ENCODE results near the gene ZBTB11.
"Not testable (repeated sequence)": the region's sequence is repeated elsewhere in the genome, so short reads cannot be mapped to it uniquely, and the experiment has no call there.

Gene ZBTB11

DNA sequence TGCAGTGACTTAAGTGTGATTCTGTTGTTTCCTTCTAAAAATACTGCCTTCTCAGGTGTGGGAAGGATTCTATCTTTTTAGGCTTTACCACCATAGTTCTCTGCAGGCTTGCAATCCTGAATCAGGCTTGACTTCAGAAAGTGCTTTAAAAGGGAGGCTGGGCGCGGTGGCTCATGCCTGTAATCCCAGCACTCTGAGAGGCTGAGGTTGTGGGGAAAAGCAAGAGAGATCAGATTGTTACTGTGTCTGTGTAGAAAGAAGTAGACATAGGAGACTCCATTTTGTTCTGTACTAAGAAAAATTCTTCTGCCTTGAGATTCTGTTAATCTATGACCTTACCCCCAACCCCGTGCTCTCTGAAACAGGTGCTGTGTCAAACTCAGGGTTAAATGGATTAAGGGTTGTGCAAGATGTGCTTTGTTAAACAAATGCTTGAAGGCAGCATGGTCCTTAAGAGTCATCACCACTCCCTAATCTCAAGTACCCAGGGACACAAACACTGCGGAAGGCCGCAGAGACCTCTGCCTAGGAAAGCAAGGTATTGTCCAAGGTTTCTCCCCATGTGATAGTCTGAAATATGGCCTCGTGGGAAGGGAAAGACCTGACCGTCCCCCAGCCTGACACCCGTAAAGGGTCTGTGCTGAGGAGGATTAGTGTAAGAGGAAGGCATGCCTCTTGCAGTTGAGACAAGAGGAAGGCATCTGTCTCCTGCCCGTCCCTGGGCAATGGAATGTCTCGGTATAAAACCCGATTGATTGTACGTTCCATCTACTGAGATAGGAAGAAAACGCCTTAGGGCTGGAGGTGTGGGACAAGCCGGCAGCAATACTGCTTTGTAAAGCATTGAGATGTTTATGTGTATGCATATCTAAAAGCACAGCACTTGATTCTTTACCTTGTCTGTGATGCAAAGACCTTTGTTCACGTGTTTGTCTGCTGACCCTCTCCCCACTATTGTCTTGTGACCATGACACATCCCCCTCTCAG is 15.0 kb upstream of the ZBTB11 start:
- DNase-seq (ENCODE audit: low read depth in 2 of 2): not testable (repeated sequence)

DNA sequence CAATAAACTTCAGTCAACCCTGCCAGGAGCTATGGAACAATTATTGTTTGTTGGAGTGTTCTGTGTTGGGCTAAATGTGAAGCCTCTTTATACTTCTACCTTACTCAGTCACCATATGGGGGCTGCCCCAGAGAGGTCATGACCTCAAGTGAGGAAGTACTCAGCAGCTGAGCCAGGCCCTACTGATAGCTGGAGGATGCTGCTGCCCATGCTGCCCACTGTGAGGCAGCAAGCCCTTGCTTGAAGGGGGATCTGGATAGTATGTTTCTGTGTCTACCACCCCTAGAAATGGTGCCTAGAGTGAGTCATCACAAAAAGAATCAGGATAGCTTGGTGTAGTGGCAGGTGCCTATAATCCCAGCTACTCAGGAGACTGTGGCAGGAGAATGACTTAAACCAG is 14.0 kb upstream of the ZBTB11 start:
- DNase-seq (ENCODE audit: low read depth in 2 of 2): no peak

DNA sequence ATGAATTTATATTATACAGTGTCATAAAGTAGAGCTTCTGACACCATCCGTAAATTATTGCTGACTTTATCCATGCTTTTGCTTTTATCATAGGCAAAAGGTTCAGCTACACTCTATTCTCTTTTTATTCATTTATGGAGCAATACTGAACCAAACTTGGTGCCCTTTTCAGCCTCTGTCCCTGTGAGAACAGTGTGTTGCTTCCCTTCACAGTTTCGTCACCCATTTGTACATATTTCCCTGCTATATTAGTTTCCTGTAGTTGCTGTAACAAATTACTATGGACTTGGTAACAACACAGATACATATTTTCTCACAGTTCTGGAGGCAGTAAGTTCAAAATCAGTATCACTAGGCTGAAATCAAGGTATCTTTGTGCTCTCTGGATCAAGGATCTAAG is 12.4 kb upstream of the ZBTB11 start:
- no peak for DNase-seq (ENCODE audit: low read depth in 2 of 2)

DNA sequence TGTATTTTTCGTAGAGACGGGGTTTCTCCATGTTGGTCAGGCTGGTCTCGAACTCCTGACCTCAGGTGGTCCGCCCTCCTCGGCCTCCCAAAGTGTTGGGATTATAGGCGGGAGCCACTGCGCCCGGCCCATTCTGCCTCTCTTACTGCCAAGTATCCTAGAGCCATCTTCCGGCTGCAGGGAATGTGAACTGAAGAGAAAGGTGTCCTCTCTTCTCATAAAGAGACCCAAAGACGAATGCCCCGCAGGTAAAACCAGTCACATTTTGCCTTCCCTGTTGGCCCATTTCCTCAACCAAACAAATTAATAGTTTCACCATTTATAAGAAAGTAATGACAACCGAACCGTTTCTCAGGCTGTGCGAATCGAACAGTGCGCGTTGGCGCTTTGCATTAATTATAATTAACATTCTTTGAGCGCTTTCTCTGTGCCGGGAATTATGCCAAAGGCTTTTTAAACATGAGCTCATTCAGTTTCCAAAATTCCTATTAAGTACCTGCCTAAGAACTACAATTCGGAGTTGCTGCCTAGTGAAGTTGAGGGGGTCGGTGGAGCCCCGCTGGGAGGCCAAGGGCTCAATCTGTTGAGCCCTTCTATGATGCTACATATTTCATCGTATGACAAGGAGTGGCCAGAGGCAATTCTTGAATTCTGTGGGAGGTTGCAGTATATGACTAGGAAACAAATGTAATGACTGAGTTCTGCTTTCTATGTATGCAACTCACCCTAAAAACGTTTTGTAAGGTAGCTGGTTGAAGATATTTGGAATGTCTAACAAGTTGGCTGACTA is 10.4 kb upstream of the ZBTB11 start:
- DNase-seq (ENCODE audit: low read depth in 2 of 2): no peak

DNA sequence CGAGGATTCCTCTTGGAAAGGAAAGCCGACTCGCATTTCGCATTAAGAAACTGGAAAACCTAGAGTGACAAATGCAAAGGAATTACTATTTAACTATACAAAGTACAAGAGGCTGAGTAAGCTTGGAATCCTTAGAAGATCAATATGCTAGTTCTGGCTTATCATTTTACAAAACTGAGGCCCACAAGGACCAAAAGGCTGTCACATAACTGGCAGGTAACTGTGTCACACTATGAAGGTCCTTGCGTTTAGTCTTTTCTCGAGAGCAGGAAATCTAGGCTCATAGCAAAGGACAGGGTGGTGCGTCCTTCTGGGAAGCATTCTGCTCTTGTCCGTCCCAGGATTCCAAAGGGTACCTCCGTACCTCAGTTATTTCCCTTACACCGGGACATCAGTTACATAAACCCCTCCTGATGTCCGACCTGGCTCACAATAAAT is 9.0 kb upstream of the ZBTB11 start:
- no peak for DNase-seq (ENCODE audit: low read depth in 2 of 2)

DNA sequence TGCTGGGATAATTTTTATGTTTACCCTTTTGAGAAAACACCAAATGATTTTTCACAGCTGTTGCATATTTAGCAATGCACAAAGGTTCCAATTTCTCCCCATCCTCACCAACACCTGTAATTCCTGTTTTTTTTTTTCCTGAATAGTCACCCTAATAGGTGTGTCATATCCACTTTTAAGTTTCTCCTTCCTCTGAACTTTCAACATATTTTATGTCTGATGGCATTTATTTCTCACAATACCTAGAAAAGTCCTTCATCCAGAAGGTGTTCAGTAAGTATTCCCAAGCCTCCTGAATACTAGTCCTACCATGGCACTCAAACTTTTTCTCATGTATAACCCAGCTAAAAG is 8.1 kb upstream of the ZBTB11 start:
- no peak for DNase-seq (ENCODE audit: low read depth in 2 of 2)

DNA sequence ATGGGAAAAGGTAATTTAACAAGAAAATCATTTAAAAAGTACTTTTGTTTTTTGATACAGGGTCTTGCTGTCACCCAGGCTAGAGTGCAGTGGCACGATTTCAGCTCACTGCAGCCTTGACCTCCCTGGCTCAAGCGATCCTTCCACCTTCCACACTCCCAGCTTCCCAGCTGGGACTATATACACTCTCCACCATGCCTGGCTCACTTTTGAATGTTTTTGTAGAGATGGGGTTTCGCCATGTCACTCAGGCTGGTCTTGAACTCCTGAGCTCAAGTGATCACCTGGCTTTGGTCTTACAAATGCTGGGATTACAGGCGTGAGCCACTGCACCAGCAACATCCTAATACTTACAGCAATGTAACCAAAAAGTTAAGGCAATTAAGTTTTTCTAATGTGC is 3.5 kb upstream of the ZBTB11 start:
- no peak for DNase-seq (ENCODE audit: low read depth in 2 of 2)

DNA sequence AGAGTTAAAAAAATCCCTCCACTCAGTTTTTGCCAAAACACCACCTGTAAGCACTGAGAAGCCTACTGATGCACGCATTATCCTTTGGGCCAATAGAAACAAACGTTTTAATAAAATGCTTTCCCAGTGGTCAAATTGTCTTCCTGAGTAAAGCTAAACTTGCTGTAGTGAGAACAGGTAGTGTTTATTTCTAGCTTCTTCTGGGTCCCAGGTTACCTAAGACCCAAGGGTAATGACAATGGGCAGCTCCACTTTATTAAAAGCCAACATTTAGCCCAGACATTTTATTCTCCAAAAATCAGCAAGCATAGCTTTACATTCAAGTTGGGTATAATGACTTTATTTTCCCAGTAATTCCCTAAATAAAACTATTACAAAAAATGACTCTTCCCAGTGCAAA is 1.9 kb upstream of the ZBTB11 start:
- not testable (repeated sequence) for DNase-seq (ENCODE audit: low read depth in 2 of 2)

DNA sequence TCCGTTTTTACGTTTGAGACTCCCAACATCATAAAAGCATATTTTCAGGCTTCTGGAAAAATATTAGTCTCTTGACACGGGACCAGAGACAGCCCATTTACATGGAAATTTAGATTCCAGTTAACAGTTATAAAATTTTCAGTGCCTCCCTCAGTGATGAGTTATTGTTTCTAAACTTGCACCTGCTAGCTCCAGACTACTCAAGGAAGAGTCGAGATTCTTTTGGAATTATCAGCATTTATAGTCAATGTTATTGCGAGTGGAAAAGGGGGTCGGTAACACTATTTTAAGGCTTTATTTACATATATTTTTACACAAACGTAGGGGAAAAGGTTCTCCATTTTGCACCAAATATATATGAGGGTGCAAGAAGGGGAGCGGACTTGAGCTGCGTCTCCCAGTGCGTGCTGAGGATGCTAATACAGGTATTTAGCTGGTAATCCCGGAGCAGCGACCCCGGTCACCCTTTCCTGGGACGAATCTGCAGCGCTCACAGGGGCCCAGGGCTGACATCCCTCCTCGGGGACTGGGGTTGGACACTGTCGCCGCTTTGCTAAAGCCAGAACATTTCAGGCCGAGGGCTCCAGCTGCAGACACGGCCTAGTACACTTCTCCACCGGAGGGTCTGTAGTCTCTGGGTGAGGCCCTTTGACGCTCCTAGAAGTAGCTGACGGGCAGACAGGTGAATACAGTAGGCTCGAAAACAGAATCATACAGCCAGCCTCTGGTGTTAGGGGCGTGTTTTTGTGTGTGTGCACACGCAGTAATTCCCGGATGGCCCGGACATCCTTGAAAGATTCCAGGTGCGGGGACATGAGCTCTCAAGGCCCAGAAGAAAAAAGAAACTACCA is 729 bp upstream of the ZBTB11 start:
- DNase-seq (ENCODE audit: low read depth in 2 of 2): no peak

DNA sequence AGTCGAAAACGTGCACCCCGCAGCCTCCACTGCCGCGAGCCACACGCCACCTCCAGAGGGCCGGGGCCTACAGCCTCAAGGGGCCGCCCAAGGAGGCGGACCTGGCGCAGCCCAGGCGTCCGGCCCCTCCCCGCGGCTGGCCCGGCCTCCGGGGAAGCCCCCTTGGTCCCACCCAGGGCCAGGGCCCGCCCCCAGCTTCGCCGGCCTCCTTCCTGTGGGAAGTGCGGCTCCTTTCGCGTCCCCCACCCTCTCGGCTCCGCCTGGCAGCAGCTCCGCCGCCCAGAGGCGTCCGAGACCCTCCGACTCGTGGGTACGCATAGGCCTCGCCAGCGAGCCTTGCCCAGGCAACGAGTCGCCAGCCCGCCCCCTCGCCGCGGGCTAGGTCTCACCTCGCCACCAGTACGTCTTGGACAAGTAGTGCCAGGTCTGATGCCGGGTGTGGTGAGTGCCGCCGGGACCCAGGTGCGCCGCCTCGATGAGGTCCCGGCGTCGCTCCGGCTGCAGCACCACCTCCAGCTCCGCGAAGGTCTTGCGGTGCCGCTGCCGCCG is 642 bp downstream of the ZBTB11 start:
- DNase-seq (ENCODE audit: low read depth in 2 of 2): peak; percentile 90 to 92

DNA sequence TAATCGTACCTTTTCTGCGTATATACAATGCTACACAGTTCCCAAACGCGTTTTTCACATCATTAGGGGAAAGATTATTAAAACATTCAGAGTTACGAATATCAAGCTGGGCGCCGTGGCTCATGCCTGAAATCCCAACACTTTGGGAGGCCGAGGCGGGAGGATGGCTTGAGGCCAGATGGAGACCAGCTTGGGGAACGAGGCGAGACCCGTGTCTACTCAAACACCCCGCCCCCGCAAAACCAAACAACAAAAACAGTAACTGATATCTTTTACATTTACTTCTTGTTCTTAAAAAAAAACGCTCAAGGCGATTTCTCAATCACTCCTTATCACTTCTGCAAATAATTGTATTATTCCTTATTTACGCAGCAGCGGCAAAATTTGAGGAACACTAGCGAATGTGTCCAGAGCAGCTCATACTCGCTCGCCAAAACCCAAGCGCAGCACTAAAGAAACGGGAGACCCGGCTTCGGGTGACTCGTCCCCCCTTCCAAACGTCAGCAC is 1.2 kb downstream of the ZBTB11 start:
- no peak for DNase-seq (ENCODE audit: low read depth in 2 of 2)

DNA sequence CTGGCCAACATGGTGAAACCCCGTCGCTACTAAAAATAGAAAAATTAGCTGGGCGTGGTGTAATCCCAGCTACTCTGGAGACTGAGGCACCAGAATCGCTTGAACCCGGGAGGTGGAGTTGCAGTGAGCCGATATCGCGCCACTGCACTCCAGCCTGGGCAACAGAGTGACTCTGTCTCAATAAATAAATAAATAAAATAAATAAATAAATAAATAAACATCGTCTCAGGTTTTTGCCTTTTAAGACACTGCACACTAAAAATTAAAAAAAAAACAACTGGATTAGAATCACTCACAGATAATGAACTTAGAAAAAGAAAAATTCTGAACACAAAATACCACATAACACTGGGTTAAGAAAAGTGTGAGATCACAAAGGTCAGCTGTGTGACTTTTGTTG is 2.4 kb downstream of the ZBTB11 start:
- no peak for DNase-seq (ENCODE audit: low read depth in 2 of 2)

DNA sequence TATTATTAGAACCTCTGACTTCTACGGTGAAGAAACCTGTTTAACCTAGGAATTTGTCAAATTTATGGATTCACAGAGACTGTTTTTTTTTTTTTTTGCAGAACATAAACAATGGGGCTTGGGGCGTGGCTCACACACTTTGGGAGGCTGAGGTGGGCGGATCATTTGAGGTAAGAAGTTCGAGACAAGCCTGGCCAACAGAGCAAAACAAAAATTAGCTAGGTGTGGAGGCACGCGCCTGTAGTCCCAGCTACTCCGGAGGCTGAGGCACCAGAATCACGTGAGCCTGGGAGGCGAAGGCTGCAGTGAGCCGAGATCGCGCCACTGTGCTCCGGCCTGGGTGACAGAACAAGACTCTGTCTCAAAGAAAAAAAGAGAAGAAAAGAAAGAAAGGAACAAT is 3.0 kb downstream of the ZBTB11 start:
- DNase-seq (ENCODE audit: low read depth in 2 of 2): no peak

DNA sequence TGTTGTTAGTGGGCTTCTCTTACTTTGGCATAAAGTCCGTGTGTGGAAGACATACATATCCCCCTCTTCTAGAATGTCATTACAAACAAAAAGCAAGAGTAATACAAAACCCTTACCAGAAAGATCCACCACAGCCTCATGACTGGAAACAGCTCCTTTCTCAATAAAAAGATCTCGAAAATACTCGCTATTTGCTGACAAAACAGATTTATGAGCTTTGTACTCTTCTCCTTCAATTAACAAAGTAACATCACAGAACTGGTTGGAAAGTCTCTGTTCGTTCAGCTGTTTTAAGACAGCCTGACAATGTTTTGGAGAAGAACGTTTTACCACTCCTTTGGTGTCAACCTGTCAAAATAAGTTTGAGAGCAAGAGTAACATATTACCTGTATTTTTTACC is 5.9 kb downstream of the ZBTB11 start:
- DNase-seq (ENCODE audit: low read depth in 2 of 2): no peak

DNA sequence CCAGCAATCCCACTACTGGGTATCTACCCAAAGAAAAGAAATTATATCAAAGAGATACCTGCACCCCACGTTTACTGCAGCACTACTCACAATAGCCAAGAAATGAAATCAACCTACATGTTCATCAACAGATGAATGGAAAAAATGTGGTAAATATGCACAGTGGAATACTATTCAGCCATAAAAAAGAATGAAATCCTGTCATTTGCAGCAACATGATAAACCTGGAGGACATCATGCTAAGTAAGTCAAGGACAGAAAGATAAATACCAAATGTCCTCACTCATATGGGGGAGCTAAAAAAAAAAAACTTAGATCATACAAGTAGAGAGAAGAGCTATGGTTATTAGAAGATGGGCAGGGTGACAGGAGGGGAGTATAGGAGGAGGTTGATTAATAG is 9.1 kb downstream of the ZBTB11 start:
- DNase-seq (ENCODE audit: low read depth in 2 of 2): no peak

DNA sequence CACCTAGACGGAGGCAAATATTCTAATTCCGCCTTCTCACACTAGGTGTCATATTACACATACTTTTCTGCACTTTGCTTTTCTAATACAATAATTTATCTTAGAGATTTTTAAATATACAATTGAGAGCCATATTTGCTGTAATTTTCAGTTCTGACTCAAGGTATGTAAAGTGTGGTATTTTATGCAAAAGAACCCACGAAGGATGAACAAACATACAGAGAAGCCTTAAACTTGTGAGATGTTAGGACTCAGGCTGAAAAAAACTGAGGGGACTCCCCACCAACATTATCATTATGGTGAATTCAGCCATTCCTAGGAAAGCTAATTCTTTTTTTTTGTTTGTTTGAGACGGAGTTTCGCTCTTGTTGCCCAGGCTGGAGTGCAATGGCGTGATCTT is 9.6 kb downstream of the ZBTB11 start:
- no peak for DNase-seq (ENCODE audit: low read depth in 2 of 2)

DNA sequence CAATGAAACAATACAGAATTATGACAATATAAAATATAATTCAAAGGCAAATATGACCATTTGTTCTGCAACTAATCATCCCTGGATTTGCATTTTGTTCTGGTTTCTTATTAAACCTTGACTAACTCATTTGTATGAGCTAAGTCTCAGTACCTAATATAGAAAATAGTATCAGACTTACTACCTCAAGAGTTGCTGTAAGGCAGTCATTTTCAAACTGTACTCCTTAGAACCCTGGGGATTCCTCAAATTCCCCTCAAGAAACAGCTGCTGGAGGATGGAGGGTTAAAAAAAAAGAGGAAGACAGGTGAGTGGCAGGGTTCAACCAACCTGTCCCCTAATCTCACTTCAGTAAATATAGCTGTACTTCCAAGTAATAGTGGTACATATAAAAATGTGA is 11.1 kb downstream of the ZBTB11 start:
- DNase-seq (ENCODE audit: low read depth in 2 of 2): no peak

DNA sequence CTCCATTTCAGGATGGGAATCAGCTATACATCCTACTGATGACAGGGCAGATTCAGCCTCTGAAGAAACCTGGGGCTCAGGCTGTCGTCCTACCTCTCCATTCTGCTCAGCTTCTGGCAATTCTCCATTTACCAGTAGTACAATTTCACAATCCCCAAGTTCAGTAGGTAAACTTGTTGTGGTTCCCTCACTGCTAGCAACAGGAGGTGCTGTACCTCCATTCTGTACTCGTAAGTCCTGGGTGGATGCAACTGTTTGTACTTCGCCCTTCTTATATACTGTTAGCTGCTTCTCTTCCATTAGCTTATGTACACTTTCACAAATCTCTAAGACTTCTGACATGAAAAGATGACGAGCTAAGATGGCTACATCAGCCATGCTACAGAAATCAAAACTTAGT is 11.6 kb downstream of the ZBTB11 start:
- no peak for DNase-seq (ENCODE audit: low read depth in 2 of 2)

DNA sequence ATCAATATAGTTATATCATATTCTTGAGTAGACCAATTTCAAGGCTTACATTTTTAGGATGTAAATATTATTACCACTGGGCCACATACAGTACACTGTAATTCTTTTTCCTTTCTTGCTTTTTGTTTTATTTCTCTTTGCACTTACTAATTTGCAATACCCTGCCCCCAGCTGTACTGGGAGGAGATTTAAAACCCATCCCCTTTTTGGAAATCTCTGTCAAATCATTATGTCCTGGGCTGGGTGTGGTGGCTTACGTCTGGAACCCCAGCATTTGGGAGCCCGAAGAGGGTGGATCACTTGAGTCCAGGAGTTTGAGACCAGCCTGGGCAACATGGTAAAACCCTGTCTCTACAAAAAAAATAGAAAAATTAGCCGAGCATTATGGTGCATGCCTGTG is 16.2 kb downstream of the ZBTB11 start:
- DNase-seq (ENCODE audit: low read depth in 2 of 2): no peak

DNA sequence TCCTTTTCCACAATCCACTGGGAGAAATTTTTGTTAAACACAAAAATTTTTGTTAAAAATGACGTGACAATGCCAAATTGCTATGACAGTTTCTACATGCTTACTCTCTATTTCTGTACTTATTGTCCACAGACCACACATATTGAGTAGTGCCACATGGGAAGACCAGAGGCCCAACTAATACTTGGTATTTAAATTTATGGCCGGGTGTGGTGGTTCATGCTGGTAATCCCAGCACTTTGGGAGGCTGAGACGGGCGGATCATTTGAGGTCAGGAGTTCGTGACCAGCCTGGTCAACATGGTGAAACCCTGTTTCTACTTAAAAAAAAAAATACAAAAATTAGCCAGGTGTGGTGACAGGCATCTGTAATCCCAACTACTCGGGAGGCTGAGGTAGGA is 20.3 kb downstream of the ZBTB11 start:
- DNase-seq (ENCODE audit: low read depth in 2 of 2): no peak

DNA sequence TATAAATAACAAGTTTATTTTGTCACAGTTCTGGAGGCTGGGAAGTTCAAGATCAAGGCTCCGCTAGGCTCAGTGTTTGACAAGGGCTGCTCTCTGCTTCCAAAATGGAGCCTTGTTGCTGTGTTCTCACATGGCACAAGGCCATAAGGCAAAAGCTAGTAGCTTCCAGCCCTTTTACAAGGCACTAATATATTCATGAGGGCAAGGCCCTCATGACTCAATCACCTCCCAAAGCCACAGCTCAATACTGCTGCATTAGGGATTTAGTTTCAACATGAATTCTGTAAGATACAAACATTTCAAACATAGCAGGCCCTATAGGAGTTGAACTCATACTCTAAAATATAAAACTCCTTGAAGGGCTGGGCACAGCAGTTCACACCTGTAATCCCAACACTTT is 30.2 kb downstream of the ZBTB11 start:
- DNase-seq (ENCODE audit: low read depth in 2 of 2): no peak
